Glomerular endothelial cell (primary cell): Measurements from ENCODE around the gene HIRA. TPM values are rescaled to one million over a fixed set of nuclear protein-coding genes. Genes with fewer than 3 reads are reported as not detected.

ENCODE experiments used
- DNase-seq: peaks from one replicate; pipeline ENCODE4 v3.0.0-alpha.2; 2011; ENCODE audit warnings: low read depth, low spot score; ENCODE audit errors: extremely low read depth
- total RNA-seq: library from RNA; depleted of rRNA; stranded (reverse); fragments of >200 nt; gene quantifications from 2 replicates; pipeline ENCODE4 v1.2.3, GENCODE V29; 2015

The HIRA gene
- 26.4 and 32.6 TPM in 2 replicates for total RNA-seq

GRCh38 chr22:19431649-19432132 is at the start of gene HIRA:
HIRA (minus strand) TSS chr22:19431733; CDS start chr22:19431476, 257 bp downstream.
- DNase-seq: no peak

GRCh38 chr22:19480789-19481188 is 49.3 kb upstream of the HIRA start:
- no peak for DNase-seq

- no peak for DNase-seq
Measured at GRCh38 chr22:19480173-19480568, 48.6 kb upstream of the HIRA start.

GRCh38 chr22:19479355-19480172 is 48.0 kb upstream of the HIRA start, which contains the start of gene CDC45:
CDC45 (plus strand) TSS chr22:19479920; CDS start chr22:19479969, 49 bp downstream.
- peak; percentile 90 for DNase-seq

- no peak for DNase-seq
Measured at GRCh38 chr22:19478901-19479354, 47.4 kb upstream of the HIRA start, which contains the start of gene UFD1. UFD1 (minus strand) TSS chr22:19479193; CDS start chr22:19479085, 108 bp downstream.

- no peak for DNase-seq
Measured at GRCh38 chr22:19478045-19478900, 46.7 kb upstream of the HIRA start.

GRCh38 chr22:19477321-19478044 is 46.0 kb upstream of the HIRA start:
- no peak for DNase-seq

GRCh38 chr22:19476023-19476422 is 44.5 kb upstream of the HIRA start:
- no peak for DNase-seq

GRCh38 chr22:19473578-19473977 is 42.0 kb upstream of the HIRA start:
- no peak for DNase-seq

- no peak for DNase-seq
Measured at GRCh38 chr22:19472233-19472632, 40.7 kb upstream of the HIRA start.

- DNase-seq: no peak
Measured at GRCh38 chr22:19471572-19471971, 40.0 kb upstream of the HIRA start.

GRCh38 chr22:19470010-19470409 is 38.5 kb upstream of the HIRA start:
- DNase-seq: no peak

- no peak for DNase-seq
Measured at GRCh38 chr22:19469421-19469820, 37.9 kb upstream of the HIRA start.

- no peak for DNase-seq
Measured at GRCh38 chr22:19467912-19468311, 36.4 kb upstream of the HIRA start.

- no peak for DNase-seq
Measured at GRCh38 chr22:19466848-19467752, 35.6 kb upstream of the HIRA start.

GRCh38 chr22:19466126-19466716 is 34.7 kb upstream of the HIRA start:
- no peak for DNase-seq

- DNase-seq: no peak
Measured at GRCh38 chr22:19464975-19465374, 33.4 kb upstream of the HIRA start.

- no peak for DNase-seq
Measured at GRCh38 chr22:19464546-19464945, 33.0 kb upstream of the HIRA start.
